H1 (cell line): ENCODE data around the gene C3orf85. TPM values are rescaled to one million over a fixed set of nuclear protein-coding genes. Genes with fewer than 3 reads are reported as not detected.

Experiments
- CBX8 ChIP-seq: fragments of 300-800, 300-1000 bp; sonication (generic); IDR thresholded peaks from 2 replicates; pipeline ENCODE4 v1.7.1; 2016; ENCODE audit warnings: low read depth, low read length, borderline replicate concordance
- SIRT6 ChIP-seq: IDR thresholded peaks from one replicate; pipeline ENCODE4 v1.7.1; 2012; ENCODE audit warnings: low read length, inconsistent platforms
- SP2 ChIP-seq: IDR thresholded peaks from 2 replicates; pipeline ENCODE4 v1.6.1; 2012; ENCODE audit warnings: mild to moderate bottlenecking, low read length, inconsistent platforms
- SUZ12 ChIP-seq: fragments of 200-600 bp; sonication (generic); IDR thresholded peaks from 2 replicates; pipeline ENCODE4 v1.6.1; 2012; ENCODE audit warnings: mild to moderate bottlenecking, inconsistent platforms, low read length, moderate library complexity, mixed read lengths
- polyA plus RNA-seq, 7 experiments: library from polyadenylated mRNA; depleted of rRNA in 3 of 7; stranded (reverse) in 5 of 7; unstranded in 2 of 7; fragments of >200 nt in 5 of 7; fragments of 200-250 nt in 2 of 7; gene quantifications; 1 replicate in 5 of 7; 2 replicates in 1 of 7; 4 replicates in 1 of 7; pipeline versions ENCODE4 v1.2.1 to v1.2.3, GENCODE V29; 2011 to 2013; ENCODE audit warnings: missing spikeins in 2 of 7, mixed read lengths in 2 of 7
- total RNA-seq: library from RNA; stranded (reverse); fragmentation: NEBNext Ultra II Directional; extraction: Animal tissue kit (Norgen Biotek cat#: 25700); gene quantifications from 2 replicates; pipeline ENCODE4 v1.2.1, GENCODE V29; 2021
- TF ChIP-seq, protein P1 (sequence below): IDR thresholded peaks from 2 replicates; pipeline ENCODE4 v1.6.1; 2012; ENCODE audit warnings: inconsistent platforms

Gene C3orf85
- total and polyA plus RNA-seq, 2 of the 8 experiments (the other 6 are each of a cell fraction or from before 2014, with no cell fraction given) = not detected

DNA sequence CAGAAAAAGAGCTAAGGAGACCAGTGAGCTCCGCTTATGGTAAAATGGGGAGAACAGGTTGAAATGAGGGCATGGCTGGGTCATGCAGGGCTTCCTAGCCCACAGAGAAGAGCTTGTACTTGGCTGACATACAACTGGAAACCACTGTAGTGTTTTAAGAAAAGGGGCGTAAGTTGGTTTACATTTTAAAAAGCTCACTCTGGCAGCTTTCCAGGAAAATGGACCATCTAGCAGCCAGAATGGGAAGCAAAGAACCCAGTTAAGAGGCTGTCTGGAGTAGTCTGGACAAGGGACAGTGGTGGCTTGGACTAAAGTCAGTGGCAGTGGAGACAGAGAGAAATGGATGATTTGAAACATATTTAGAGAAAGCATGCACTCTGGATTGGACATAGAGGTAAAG lies 20.5 kb upstream of the C3orf85 start (continued):
- TF ChIP-seq, protein P1, sequence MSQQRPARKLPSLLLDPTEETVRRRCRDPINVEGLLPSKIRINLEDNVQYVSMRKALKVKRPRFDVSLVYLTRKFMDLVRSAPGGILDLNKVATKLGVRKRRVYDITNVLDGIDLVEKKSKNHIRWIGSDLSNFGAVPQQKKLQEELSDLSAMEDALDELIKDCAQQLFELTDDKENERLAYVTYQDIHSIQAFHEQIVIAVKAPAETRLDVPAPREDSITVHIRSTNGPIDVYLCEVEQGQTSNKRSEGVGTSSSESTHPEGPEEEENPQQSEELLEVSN = no peak
- TF ChIP-seq SIRT6 (no peak), SUZ12 (no peak), SP2 (no peak), CBX8 (no peak)
- TF ChIP-seq, all 59 proteins: peak for 0
